ENCODE measurements around the gene ZXDC. TPM values are rescaled to one million over a fixed set of nuclear protein-coding genes. Genes with fewer than 3 reads are reported as not detected.

Gene ZXDC
- total RNA-seq, 1 experiment from 2014 or later: 61.1 TPM

DNA sequence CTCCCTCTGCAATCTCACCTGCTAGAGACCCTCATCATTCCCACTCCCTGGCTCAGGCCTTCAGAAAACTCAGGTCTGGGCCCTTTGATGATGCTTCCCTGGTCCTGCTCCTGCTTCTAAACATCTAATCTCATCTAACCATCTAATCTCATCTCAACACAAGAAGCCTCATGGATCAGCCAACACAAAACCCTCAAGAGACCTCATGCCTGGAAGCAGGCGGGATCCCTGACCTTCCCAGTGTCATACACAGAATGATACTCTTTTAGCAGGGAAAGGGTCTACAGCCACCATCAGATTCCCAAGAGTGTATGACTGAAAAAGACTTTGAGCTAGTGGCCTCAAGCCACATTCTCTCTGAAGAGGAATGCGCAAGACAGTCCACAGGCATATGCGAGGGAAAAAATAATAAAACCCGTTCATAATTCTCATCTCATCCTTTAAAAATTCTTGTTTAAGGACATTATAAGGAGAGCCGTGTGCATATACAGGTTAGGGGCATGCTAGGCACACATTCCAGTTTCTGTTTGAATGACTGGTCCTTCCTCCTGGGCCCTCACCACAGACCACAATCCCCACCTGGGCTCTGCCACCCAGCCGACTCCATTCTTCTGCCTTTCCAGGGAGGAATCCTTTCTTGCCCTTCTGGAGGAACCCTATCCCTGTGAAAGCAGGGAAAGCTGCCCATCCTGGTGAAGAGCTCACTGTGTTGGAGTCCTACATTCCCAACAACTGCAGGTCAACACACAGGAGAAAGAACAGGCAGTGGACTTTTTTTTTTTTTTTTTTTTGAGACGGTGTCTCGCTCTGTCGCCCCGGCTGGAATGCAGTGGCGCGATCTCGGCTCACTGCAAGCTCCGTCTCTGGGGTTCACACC lies 2.2 kb downstream of the ZXDC start:
- Histone ChIP-seq H3K27me3 (replicated peaks; ENCODE audit: insufficient read depth, low read depth, low read length, poor library complexity) (no peaks in the 10 kb centered on the region), H3K27ac (ENCODE audit: low read depth, low read length, poor library complexity, severe bottlenecking) (peak overlapping the region; percentile 87), H3K9me3 (ENCODE audit: low read depth, low read length, poor library complexity, severe bottlenecking) (no peaks in the 10 kb centered on the region), H3K4me3 (ENCODE audit: low read depth, low read length, poor library complexity, severe bottlenecking) (peak overlapping the region; percentile 86), H3K4me1 (ENCODE audit: insufficient read depth, low read length, poor library complexity, severe bottlenecking) (peaks cover 26% of the 10 kb centered on the region), H3K36me3 (ENCODE audit: insufficient read depth, low read length, poor library complexity, severe bottlenecking) (peaks cover 36% of the 10 kb centered on the region)
- intact Hi-C loops (cut with micrococcal nuclease; ENCODE audit: unreplicated experiment): loop anchor here (5.0 to 10.0 kb wide), 4 partner anchors 116 to 559 kb away; partner anchors contain the start of gene KLF15
- POLR2A ChIA-PET (ENCODE audit: low non-redundant PET): no interaction called here
- TSS peak; percentile 42 for BruUV-seq (replicated peaks)
- TF ChIP-seq, protein P1, sequence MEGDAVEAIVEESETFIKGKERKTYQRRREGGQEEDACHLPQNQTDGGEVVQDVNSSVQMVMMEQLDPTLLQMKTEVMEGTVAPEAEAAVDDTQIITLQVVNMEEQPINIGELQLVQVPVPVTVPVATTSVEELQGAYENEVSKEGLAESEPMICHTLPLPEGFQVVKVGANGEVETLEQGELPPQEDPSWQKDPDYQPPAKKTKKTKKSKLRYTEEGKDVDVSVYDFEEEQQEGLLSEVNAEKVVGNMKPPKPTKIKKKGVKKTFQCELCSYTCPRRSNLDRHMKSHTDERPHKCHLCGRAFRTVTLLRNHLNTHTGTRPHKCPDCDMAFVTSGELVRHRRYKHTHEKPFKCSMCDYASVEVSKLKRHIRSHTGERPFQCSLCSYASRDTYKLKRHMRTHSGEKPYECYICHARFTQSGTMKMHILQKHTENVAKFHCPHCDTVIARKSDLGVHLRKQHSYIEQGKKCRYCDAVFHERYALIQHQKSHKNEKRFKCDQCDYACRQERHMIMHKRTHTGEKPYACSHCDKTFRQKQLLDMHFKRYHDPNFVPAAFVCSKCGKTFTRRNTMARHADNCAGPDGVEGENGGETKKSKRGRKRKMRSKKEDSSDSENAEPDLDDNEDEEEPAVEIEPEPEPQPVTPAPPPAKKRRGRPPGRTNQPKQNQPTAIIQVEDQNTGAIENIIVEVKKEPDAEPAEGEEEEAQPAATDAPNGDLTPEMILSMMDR (conservative IDR thresholded peaks at IDR 0.05; ENCODE audit: low read depth, low read length): no peak
- TF ChIP-seq EZH2 (IDR thresholded peaks at IDR 0.05; ENCODE audit: borderline replicate concordance, low read depth, low read length, poor library complexity, severe bottlenecking): no peak
- CTCF ChIA-PET: no interaction called here
- DNase-seq (ENCODE audit: low spot score): no peak

DNA sequence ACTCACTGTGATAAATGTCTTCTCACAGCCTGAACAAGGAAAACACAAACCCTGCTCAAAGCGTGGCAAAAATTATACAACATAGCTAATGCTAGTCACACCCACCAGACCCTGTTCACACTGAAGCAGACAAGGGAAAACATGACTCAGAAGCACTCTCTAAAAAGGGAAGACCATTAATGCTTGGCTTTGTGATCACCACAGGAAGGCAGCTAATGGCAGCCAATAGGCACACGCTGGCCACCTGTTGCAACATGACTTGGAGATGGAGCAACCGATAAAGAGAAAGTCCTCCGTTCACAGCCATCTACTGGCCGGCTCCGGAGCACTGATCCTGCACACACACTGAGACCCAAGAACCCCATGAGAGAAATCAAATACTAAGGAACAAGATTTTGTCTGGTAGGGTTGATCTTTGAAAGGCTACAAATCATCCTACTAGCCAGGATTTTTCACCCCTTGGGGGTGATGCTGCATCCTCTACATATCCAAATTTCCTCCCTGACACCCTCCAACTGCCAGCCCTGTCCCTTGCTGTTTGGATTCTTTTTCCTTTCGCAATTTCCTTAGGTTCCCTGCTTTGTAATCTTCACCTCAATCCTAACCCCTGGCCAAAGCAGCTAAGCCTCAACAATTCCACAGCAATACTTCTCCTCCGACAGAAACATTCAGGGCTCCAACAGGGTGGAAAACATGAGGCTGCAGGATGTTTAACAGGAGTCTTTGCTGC lies 3.2 kb downstream of the ZXDC start:
- intact Hi-C loops (cut with micrococcal nuclease; ENCODE audit: unreplicated experiment): loop anchor here (5.0 to 10.0 kb wide), 4 partner anchors 115 to 558 kb away; partner anchors contain the start of gene KLF15
- Histone ChIP-seq H3K4me1 (ENCODE audit: insufficient read depth, low read length, poor library complexity, severe bottlenecking) (peaks cover 26% of the 10 kb centered on the region), H3K4me3 (ENCODE audit: low read depth, low read length, poor library complexity, severe bottlenecking) (peak overlapping the region; percentile 86), H3K9me3 (ENCODE audit: low read depth, low read length, poor library complexity, severe bottlenecking) (no peaks in the 10 kb centered on the region), H3K27me3 (replicated peaks; ENCODE audit: insufficient read depth, low read depth, low read length, poor library complexity) (no peaks in the 10 kb centered on the region), H3K36me3 (ENCODE audit: insufficient read depth, low read length, poor library complexity, severe bottlenecking) (peaks cover 46% of the 10 kb centered on the region), H3K27ac (ENCODE audit: low read depth, low read length, poor library complexity, severe bottlenecking) (peak overlapping the region; percentile 71)
- BruUV-seq (replicated peaks): TSS peak; percentile 94
- POLR2A ChIA-PET (ENCODE audit: low non-redundant PET): interaction anchor here (0.7 kb wide), 1 partner anchor 257 kb away, joined by 3 read pairs; no protein-coding TSS in a partner anchor
- CTCF ChIA-PET: interaction anchor here (0.6 to 0.7 kb wide), 2 partner anchors 45 to 1391 kb away, joined by 3 to 9 read pairs; no protein-coding TSS in a partner anchor
- peak; percentile 93 for DNase-seq (ENCODE audit: low spot score)
- no peak for TF ChIP-seq EZH2 (IDR thresholded peaks at IDR 0.05; ENCODE audit: borderline replicate concordance, low read depth, low read length, poor library complexity, severe bottlenecking)
- TF ChIP-seq, protein P1 (conservative IDR thresholded peaks at IDR 0.05; ENCODE audit: low read depth, low read length): peak; percentile 28; the same call in 1 of the 2 replicates

DNA sequence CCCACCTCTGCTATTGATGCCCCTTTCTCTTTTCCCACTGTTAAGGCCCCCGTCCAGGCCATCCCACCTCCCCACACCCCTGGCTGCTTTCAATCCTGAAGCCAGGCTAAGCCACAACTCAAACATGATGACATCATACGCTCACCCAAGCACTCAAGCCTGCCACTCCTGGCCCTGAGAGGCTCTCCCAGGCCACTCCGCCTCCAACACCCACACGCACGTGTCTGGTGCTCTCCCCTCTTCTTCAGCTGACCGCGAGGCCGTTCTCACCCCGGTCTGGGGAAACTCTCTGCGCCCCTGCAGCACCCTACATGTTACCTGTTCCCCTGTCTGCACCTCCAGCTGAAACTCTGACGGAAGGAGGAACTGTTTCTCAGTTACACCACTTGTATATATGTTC lies 6.2 kb downstream of the ZXDC start:
- ChIA-PET POLR2A (ENCODE audit: low non-redundant PET) (no interaction called here), CTCF (no interaction called here)
- no peak overlapping the region for H3K4me3 ChIP-seq (ENCODE audit: low read depth, low read length, poor library complexity, severe bottlenecking)
- peaks cover 23% of the 10 kb centered on the region for H3K4me1 ChIP-seq (ENCODE audit: insufficient read depth, low read length, poor library complexity, severe bottlenecking)
- intact Hi-C loops (cut with micrococcal nuclease; ENCODE audit: unreplicated experiment): no loop called here
- H3K36me3 ChIP-seq (ENCODE audit: insufficient read depth, low read length, poor library complexity, severe bottlenecking): peaks cover 76% of the 10 kb centered on the region
- no TSS peak for BruUV-seq (replicated peaks)
- H3K27ac ChIP-seq (ENCODE audit: low read depth, low read length, poor library complexity, severe bottlenecking): no peak overlapping the region
- no peaks in the 10 kb centered on the region for H3K27me3 ChIP-seq (replicated peaks; ENCODE audit: insufficient read depth, low read depth, low read length, poor library complexity)
- DNase-seq (ENCODE audit: low spot score): no peak
- no peaks in the 10 kb centered on the region for H3K9me3 ChIP-seq (ENCODE audit: low read depth, low read length, poor library complexity, severe bottlenecking)
- no peak for TF ChIP-seq EZH2 (IDR thresholded peaks at IDR 0.05; ENCODE audit: borderline replicate concordance, low read depth, low read length, poor library complexity, severe bottlenecking)
- TF ChIP-seq, protein P1 (conservative IDR thresholded peaks at IDR 0.05; ENCODE audit: low read depth, low read length): no peak
